H9 (cell line): ENCODE data around the gene OR51A4. TPM values are rescaled to one million over a fixed set of nuclear protein-coding genes. Genes with fewer than 3 reads are reported as not detected.

Experiments used
- DNase-seq: peaks from one replicate; pipeline ENCODE4 v3.0.0-alpha.2; 2017
- H2AFZ ChIP-seq: one replicate; pipeline ENCODE4 v1.6.1; 2013; ENCODE audit warnings: mild to moderate bottlenecking, low read length, control low read depth, moderate library complexity
- H2AK5ac ChIP-seq: 2 replicates; pipeline ENCODE4 v1.6.1; 2013; ENCODE audit warnings: low read length, control low read depth, mixed read lengths; ENCODE audit not compliant: insufficient read length
- H2BK120ac ChIP-seq: one replicate; pipeline ENCODE4 v1.6.1; 2013; ENCODE audit warnings: low read depth, mild to moderate bottlenecking, low read length, control low read depth, inconsistent platforms; ENCODE audit not compliant: poor library complexity, severe bottlenecking
- H2BK12ac ChIP-seq: 2 replicates; pipeline ENCODE4 v1.6.1; 2013; ENCODE audit warnings: low read length, control low read depth, mixed read lengths, low read depth; ENCODE audit not compliant: insufficient read length
- H2BK15ac ChIP-seq: 2 replicates; pipeline ENCODE4 v1.6.1; 2013; ENCODE audit warnings: low read depth, low read length, control low read depth
- H2BK20ac ChIP-seq: one replicate; pipeline ENCODE4 v1.6.1; 2013; ENCODE audit warnings: low read depth, mild to moderate bottlenecking, low read length, control low read depth, inconsistent platforms; ENCODE audit not compliant: poor library complexity, severe bottlenecking
- H2BK5ac ChIP-seq: 2 replicates; pipeline ENCODE4 v1.6.1; 2013; ENCODE audit warnings: low read length, control low read depth, mixed read lengths; ENCODE audit not compliant: insufficient read length
- H3K14ac ChIP-seq: 2 replicates; pipeline ENCODE4 v1.6.1; 2013; ENCODE audit warnings: low read length, control low read depth; ENCODE audit not compliant: insufficient read depth
- H3K18ac ChIP-seq: 2 replicates; pipeline ENCODE4 v1.6.1; 2013; ENCODE audit warnings: low read depth, mild to moderate bottlenecking, mixed read lengths, low read length, control low read depth; ENCODE audit not compliant: insufficient read length
- H3K23ac ChIP-seq: 2 replicates; pipeline ENCODE4 v1.6.1; 2013; ENCODE audit warnings: low read length, control low read depth, mixed read lengths, low read depth; ENCODE audit not compliant: insufficient read length
- H3K23me2 ChIP-seq: 2 replicates; pipeline ENCODE4 v1.6.1; 2013; ENCODE audit warnings: low read depth, mild to moderate bottlenecking, mixed read lengths, low read length, control low read depth; ENCODE audit not compliant: insufficient read length, poor library complexity, severe bottlenecking
- H3K27ac ChIP-seq: 2 replicates; pipeline ENCODE4 v1.5.1; 2013; ENCODE audit warnings: low read length, control low read depth, mixed read lengths, low read depth; ENCODE audit not compliant: insufficient read length
- H3K27me3 ChIP-seq: 2 replicates; pipeline ENCODE4 v1.6.1; 2013; ENCODE audit warnings: low read length, control low read depth, inconsistent platforms; ENCODE audit not compliant: insufficient read depth
- H3K4ac ChIP-seq: 2 replicates; pipeline ENCODE4 v1.6.1; 2013; ENCODE audit warnings: low read depth, mild to moderate bottlenecking, control low read depth, inconsistent platforms, low read length, moderate library complexity
- H3K4me1 ChIP-seq: 2 replicates; pipeline ENCODE4 v1.6.1; 2013; ENCODE audit warnings: low read length, control low read depth, inconsistent platforms; ENCODE audit not compliant: insufficient read depth
- H3K4me2 ChIP-seq: 2 replicates; pipeline ENCODE4 v1.6.1; 2013; ENCODE audit warnings: low read length, control low read depth, mixed read lengths; ENCODE audit not compliant: insufficient read length, insufficient read depth
- H3K56ac ChIP-seq: 2 replicates; pipeline ENCODE4 v1.6.1; 2013; ENCODE audit warnings: low read depth, mild to moderate bottlenecking, mixed read lengths, low read length, control low read depth; ENCODE audit not compliant: insufficient read length
- H3K79me1 ChIP-seq: 2 replicates; pipeline ENCODE4 v1.6.1; 2013; ENCODE audit warnings: low read depth, mild to moderate bottlenecking, moderate library complexity, low read length, control low read depth, inconsistent platforms; ENCODE audit not compliant: insufficient read depth, poor library complexity, severe bottlenecking
- H3K79me2 ChIP-seq: 2 replicates; pipeline ENCODE4 v1.6.1; 2013; ENCODE audit warnings: low read length, control low read depth, inconsistent platforms; ENCODE audit not compliant: insufficient read depth
- H3K9ac ChIP-seq: 2 replicates; pipeline ENCODE4 v1.6.1; 2013; ENCODE audit warnings: low read length, control low read depth, mixed read lengths; ENCODE audit not compliant: insufficient read length; ENCODE audit errors: extremely low read depth
- H3K9me3 ChIP-seq: one replicate; pipeline ENCODE4 v1.6.1; 2013; ENCODE audit warnings: low read depth, low read length, inconsistent platforms; ENCODE audit not compliant: control insufficient read depth
- H3T11ph ChIP-seq: one replicate; pipeline ENCODE4 v1.6.1; 2013; ENCODE audit warnings: mild to moderate bottlenecking, low read length, control low read depth, inconsistent platforms
- H4K20me1 ChIP-seq: one replicate; pipeline ENCODE4 v1.6.1; 2013; ENCODE audit not compliant: control insufficient read depth, insufficient read length, insufficient read depth
- H4K5ac ChIP-seq: 2 replicates; pipeline ENCODE4 v1.6.1; 2013; ENCODE audit warnings: low read depth, mild to moderate bottlenecking, mixed read lengths, low read length, control low read depth; ENCODE audit not compliant: insufficient read length
- H4K8ac ChIP-seq: replicated peaks from 2 replicates; pipeline ENCODE4 v1.6.1; 2013; ENCODE audit warnings: low read length, control low read depth, mixed read lengths, low read depth; ENCODE audit not compliant: insufficient read length
- H4K91ac ChIP-seq: 2 replicates; pipeline ENCODE4 v1.6.1; 2013; ENCODE audit warnings: low read depth, mild to moderate bottlenecking, moderate library complexity, mixed read lengths, low read length, control low read depth; ENCODE audit not compliant: insufficient read length
- H3K27ac Mint-ChIP-seq, 3 experiments: 2 replicates in 2 of 3; 3 replicates in 1 of 3; pipeline ENCODE4 v1.8.0; 2020 to 2021; ENCODE audit warnings: mixed read lengths in 3 of 3, mild to moderate bottlenecking in 1 of 3, moderate library complexity in 1 of 3
- H3K27me3 Mint-ChIP-seq: 2 replicates; pipeline ENCODE4 v1.8.0; 2021; ENCODE audit warnings: low read depth, mild to moderate bottlenecking, moderate library complexity, mixed read lengths
- H3K36me3 Mint-ChIP-seq, 3 experiments: 2 replicates in 2 of 3; 3 replicates in 1 of 3; pipeline ENCODE4 v1.8.0; 2020 to 2021; ENCODE audit warnings: low read depth in 3 of 3, mixed read lengths in 3 of 3; ENCODE audit not compliant: insufficient read depth in 1 of 3
- H3K4me1 Mint-ChIP-seq, 2 experiments: 2 replicates each; pipeline ENCODE4 v1.8.0; 2020; ENCODE audit warnings: mixed read lengths in 2 of 2
- H3K4me3 Mint-ChIP-seq, 2 experiments: 2 replicates in 1 of 2; 3 replicates in 1 of 2; pipeline ENCODE4 v1.8.0; 2020 to 2021; ENCODE audit warnings: mild to moderate bottlenecking in 2 of 2, mixed read lengths in 2 of 2, moderate library complexity in 1 of 2
- H3K9me3 Mint-ChIP-seq, 2 experiments: 2 replicates in 1 of 2; 3 replicates in 1 of 2; pipeline ENCODE4 v1.8.0; 2020; ENCODE audit warnings: mild to moderate bottlenecking in 2 of 2, mixed read lengths in 2 of 2, moderate library complexity in 1 of 2
- WGBS: extraction: QIAGEN DNeasy Blood & Tissue Kit; methylation state at CpG from one replicate; pipeline ENCODE4 v1.1.7; 2013; ENCODE audit warnings: missing lambda C conversion rate, low lambda C conversion rate, mixed read lengths; ENCODE audit not compliant: insufficient read length; ENCODE audit errors: extremely low coverage; 5-methylcytosine and 5-hydroxymethylcytosine counted together
- total RNA-seq: library from RNA; stranded (reverse); gene quantifications from 2 replicates; pipeline ENCODE4 v1.2.1, GENCODE V29; 2021
- TF ChIP-seq, protein P1 (sequence below): fragments of 200-600 bp; sonication (generic); conservative IDR thresholded peaks from 3 replicates; pipeline ENCODE4 v1.8.0; 2021; ENCODE audit warnings: antibody characterized with exemption, mild to moderate bottlenecking

Gene OR51A4
- total RNA-seq, 1 experiment from 2014 or later: not detected

DNA sequence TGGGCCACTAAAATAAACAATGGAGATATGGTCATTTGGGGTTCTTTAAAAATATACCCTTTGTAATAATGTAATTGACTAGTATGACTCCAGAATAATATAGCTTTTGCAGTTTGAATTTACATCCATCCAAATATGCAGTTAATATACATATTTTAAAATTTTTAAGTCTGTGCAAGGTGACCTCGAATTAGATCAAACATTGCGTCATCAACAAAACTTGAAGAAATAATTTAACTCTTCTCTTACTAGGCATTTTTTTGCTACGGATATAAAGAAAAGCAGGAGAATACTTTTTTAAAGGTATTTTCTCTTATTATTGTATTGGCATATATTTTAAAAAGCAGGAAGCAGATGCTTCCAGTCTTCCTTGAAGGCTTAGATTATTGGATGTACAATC is 10.7 kb downstream of the OR51A4 start:
- no peak overlapping the region for H3K9ac ChIP-seq
- no peak overlapping the region for H4K91ac ChIP-seq
- no CpG with 5 or more reads among the region's 3 CpGs for WGBS
- H2AFZ ChIP-seq: no peak overlapping the region
- Mint-ChIP-seq H3K4me1 (no peaks in the 10 kb centered on the region), H3K27ac (no peak overlapping the region), H3K36me3 (no peaks in the 10 kb centered on the region), H3K9me3 (no peaks in the 10 kb centered on the region), H3K4me3 (no peak overlapping the region), H3K27me3 (no peaks in the 10 kb centered on the region; the same call in 1 of the 2 replicates)
- no peak overlapping the region for H3K23ac ChIP-seq
- H3K23me2 ChIP-seq: no peaks in the 10 kb centered on the region
- H2BK15ac ChIP-seq: no peak overlapping the region
- H3K56ac ChIP-seq: no peak overlapping the region
- no peaks in the 10 kb centered on the region for H3K27me3 ChIP-seq
- no peak overlapping the region for H3K4ac ChIP-seq
- no peak overlapping the region for H2BK120ac ChIP-seq
- DNase-seq: no peak
- no peak overlapping the region for H4K8ac ChIP-seq
- no peaks in the 10 kb centered on the region for H3K9me3 ChIP-seq
- no peak overlapping the region for H3K4me2 ChIP-seq
- TF ChIP-seq, protein P1, sequence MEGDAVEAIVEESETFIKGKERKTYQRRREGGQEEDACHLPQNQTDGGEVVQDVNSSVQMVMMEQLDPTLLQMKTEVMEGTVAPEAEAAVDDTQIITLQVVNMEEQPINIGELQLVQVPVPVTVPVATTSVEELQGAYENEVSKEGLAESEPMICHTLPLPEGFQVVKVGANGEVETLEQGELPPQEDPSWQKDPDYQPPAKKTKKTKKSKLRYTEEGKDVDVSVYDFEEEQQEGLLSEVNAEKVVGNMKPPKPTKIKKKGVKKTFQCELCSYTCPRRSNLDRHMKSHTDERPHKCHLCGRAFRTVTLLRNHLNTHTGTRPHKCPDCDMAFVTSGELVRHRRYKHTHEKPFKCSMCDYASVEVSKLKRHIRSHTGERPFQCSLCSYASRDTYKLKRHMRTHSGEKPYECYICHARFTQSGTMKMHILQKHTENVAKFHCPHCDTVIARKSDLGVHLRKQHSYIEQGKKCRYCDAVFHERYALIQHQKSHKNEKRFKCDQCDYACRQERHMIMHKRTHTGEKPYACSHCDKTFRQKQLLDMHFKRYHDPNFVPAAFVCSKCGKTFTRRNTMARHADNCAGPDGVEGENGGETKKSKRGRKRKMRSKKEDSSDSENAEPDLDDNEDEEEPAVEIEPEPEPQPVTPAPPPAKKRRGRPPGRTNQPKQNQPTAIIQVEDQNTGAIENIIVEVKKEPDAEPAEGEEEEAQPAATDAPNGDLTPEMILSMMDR: no peak
- H2BK20ac ChIP-seq: no peak overlapping the region
- H3T11ph ChIP-seq: no peak overlapping the region
- no peaks in the 10 kb centered on the region for H4K20me1 ChIP-seq
- no peaks in the 10 kb centered on the region for H3K79me1 ChIP-seq
- no peak overlapping the region for H3K27ac ChIP-seq
- H3K79me2 ChIP-seq: no peaks in the 10 kb centered on the region
- H2BK12ac ChIP-seq: no peak overlapping the region
- no peak overlapping the region for H4K5ac ChIP-seq
- H3K18ac ChIP-seq: no peak overlapping the region
- H2BK5ac ChIP-seq: no peak overlapping the region
- no peak overlapping the region for H2AK5ac ChIP-seq
- no peak overlapping the region for H3K14ac ChIP-seq
- no peaks in the 10 kb centered on the region for H3K4me1 ChIP-seq
